ENCODE measurements around the gene LRRC8D.

- TF ChIP-seq CTCF (conservative IDR thresholded peaks at IDR 0.05; ENCODE audit: low read depth, low read length) (no peak), POLR2A (IDR thresholded peaks at IDR 0.05; ENCODE audit: low read depth, low read length) (no peak), RAD21 (IDR thresholded peaks at IDR 0.05; ENCODE audit: low read length) (no peak), RFX5 (IDR thresholded peaks at IDR 0.05; ENCODE audit: low read depth, low read length) (no peak), MXI1 (IDR thresholded peaks at IDR 0.05; ENCODE audit: borderline replicate concordance, low read depth, low read length) (no peak), ELK1 (IDR thresholded peaks at IDR 0.05; ENCODE audit: borderline replicate concordance, low read depth, low read length) (no peak), SMC3 (IDR thresholded peaks at IDR 0.05; ENCODE audit: low read depth, low read length) (no peak), FOS (IDR thresholded peaks at IDR 0.05; ENCODE audit: low read depth, low read length) (no peak), RCOR1 (IDR thresholded peaks at IDR 0.05; ENCODE audit: insufficient replicate concordance, low read length) (no peak), BHLHE40 (IDR thresholded peaks at IDR 0.05; ENCODE audit: low read depth, low read length) (no peak), MAFK (IDR thresholded peaks at IDR 0.05; ENCODE audit: low read depth, low read length) (no peak)
- TF ChIP-seq, protein P1, sequence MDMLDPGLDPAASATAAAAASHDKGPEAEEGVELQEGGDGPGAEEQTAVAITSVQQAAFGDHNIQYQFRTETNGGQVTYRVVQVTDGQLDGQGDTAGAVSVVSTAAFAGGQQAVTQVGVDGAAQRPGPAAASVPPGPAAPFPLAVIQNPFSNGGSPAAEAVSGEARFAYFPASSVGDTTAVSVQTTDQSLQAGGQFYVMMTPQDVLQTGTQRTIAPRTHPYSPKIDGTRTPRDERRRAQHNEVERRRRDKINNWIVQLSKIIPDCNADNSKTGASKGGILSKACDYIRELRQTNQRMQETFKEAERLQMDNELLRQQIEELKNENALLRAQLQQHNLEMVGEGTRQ (IDR thresholded peaks at IDR 0.05; ENCODE audit: low read depth, low read length): no peak
Observed at GRCh38 chr1:89932598-89933364, 111.9 kb downstream of the LRRC8D start.
